SKM-1 treated with dmso at 0.1 percent for 144 hours (cell line): ENCODE measurements around the gene BRI3.

Experiments used
- DNase-seq: peaks from one replicate; lab custom pipeline; 2025; ENCODE audit not compliant: unreplicated experiment; lab: John Stamatoyannopoulos, UW

Gene BRI3, protein sequence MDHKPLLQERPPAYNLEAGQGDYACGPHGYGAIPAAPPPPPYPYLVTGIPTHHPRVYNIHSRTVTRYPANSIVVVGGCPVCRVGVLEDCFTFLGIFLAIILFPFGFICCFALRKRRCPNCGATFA

DNA sequence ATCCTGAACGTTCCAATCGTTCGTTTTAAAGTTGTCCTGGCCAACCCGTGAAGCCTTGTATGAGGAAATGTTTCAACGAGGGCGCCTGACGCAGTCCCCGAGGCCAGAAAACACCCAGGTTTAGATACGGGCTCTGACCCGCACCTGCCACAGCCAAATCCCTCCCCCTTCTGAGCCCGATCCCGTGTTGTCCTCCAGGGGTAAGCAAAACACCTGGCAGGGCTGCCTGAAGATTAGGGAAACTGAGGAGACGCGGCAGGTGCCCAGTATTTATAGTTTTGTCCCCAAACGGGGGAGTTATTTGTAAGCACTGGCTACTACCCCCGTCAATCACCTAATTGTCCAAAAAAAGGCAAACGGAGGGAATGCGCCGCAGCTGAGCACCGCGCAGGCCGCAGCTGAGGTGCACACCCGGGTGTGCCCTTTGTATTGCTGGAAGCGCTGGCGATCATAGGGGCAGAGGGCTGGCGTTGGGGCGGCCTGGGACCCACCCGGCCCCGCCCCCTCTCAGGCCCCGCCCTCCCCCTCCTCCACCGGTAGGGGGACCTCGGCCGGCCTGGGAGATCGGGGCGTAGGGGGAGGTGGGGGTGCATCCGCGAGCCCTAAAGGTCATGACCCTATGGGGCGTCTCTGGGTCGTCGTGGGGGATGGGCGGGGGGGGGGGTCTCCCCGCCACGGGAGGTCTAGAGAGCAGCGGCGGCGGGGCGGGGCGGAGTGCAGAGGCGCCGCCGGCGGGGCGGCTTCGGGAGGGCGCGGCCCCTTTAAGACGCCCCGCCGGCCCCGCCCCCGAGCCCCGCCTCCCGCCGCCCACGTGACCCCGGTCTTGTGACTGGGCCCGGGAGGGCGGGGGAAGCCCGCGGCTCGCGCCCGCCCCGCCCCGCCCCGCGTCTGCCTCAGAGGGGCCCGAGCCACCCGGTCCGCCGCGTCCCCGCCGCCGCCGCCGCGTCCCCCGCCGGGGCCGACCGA lies at the start of gene BRI3:
Gene BRI3 (plus strand): TSS at position 896 of the 966 bp plus-strand sequence. CDS start 110 bp downstream, outside the sequence.
- DNase-seq: peak; percentile 75

DNA sequence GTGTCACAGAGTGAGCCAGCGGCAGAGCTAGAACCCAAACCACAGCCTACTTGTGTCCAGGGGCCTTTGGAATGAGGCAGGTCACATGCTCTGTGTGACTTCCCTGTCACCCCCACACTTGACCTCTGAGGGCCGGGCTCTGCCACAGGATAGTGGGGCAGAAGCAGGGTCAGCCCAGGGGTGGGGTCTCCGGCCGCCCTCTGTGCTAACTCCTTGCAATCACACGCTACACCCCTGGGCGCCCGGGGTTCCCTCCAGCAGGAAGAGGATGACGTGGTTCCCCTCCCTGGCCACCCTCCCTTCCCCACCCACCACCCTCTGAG lies 49.3 kb upstream of the BRI3 start:
- no peak for DNase-seq

DNA sequence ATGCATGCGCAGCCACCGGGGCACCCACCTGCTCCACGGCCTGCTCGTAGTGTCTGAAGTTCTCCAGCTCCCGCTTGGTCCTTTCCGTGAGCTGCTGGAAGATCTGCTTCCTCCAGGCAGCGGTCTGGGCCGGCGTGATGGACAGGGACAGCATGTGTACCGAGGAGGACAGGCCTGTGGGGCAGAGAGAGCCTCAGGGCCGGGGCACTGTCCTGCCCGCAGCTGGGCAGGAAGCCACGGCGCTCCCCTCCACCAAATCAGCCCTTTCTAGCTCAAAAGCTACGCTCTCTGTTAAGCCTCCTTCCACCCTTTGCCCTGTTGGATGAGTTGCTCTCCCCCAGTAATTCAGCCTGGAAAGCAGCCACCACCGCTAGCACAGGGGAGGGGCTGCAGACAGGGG lies 48.7 kb upstream of the BRI3 start:
- no peak for DNase-seq

- no peak for DNase-seq
Observed at GRCh38 chr7:98233219-98234070, 48.0 kb upstream of the BRI3 start.

DNA sequence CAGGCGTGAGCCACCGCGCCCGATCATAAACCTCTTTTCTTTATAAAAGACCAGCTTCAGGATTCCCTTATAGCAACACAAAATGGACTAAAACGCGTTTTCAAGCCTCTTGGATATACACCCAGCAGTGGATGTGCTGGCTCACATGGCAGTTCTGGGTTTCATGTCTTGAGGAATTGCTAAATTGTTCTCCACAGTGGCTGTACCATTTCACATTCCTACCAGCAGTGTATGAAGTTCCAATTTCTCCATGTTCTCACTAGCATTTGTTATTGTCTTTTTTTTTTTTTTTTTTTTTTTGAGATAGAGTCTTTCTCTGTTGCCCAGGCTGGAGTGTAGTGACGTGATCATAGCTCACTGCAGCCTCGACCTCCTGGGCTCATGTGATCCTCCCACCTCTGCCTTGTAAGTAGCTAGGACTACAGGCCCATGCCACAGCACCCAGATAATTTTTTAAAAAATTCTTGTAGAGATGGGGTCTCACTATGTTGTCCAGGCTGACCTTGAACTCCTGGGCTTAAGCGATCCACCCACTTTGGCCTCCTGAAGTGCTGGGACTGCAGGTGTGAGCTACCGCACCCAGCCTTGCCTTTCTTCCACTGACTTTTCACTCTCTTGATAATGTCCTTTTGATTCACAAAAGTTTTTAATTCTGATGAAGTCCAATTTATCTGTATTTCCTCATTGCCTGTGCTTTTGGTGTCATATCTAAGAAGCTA lies 46.9 kb upstream of the BRI3 start:
- DNase-seq: no peak

DNA sequence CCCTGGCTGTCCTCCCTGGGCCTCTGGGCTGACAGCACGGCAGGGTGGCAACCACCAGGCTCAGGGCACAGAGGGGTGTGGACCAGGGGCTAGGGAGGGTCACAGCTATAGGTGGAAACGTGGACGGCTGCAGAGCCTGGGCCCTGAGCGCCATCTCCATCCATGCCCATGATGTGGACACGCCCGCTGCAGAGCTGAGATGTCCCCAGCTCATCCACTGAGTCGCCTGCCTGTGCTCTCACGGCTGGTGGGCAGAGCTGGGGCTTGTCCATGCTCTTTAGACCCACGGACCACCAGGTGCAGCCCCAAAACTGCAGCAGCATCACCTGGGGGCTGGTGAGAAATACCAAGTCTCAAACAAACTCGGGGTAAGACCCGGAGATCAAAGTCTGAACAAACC lies 45.6 kb upstream of the BRI3 start:
- no peak for DNase-seq

DNA sequence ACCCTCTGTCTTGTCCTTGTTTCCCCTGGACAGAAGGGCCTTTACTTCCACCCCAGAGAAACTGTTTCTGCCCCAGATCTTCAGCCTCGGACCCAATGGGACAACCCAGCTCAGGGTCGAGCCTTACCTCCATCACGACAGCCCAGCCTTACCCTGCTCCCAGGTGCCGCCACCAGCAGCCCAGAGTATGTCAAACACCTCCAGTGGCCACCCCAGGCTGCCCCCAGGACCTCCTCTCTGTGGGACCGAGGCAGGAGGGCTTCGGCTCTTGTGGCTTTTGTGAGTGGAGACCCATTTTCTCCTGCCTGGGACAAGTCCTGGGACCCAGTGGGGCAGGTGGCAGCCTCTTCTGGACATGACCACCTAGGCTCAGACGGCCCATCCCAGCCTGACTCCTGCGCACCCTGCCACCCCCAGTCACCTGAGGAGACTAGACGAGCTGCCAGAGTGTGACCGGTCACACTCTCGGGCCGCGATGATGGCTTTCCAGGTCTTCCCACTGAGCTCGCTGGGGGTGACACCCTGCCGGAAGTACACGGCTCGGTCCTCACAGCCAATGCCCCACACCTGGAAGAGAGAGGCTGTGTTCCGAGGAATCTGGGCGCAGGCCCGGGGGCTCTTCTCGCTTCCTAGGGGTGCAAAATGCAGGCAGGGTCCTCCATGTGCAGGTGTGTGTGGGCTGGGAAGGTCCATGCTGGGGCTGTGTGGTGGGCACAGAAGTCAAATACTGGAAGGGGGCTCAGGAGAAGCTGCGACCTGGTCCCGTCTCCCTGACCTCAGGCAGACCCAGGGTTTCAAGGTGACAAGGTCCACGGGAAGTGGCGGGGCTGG lies 44.9 kb upstream of the BRI3 start:
- DNase-seq: no peak

DNA sequence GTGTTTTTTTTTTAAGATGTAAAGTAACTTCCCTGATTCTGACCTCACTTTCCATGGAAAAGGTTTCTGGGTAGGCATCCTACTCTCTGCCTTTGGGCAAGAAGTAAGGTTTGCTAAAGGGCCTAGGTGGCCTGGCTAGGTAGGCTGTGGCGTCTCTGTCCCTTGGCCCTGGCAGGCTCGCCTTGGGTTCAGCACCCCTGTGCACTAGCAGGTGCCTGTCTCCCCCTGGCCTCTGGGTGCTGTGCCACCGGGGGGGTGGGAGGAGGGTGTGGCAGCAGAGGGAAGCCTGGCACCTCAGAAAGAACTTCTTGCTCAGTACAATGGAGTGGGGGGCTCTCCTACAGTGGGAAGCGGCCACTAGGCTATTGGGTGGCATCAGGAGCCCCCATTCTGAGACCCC lies 43.4 kb upstream of the BRI3 start:
- no peak for DNase-seq

- no peak for DNase-seq
Observed at GRCh38 chr7:98238976-98239375, 42.5 kb upstream of the BRI3 start.

GRCh38 chr7:98240961-98241673 lies 40.4 kb upstream of the BRI3 start:
- peak; percentile 19 for DNase-seq

- no peak for DNase-seq
Observed at GRCh38 chr7:98241674-98242241, 39.7 kb upstream of the BRI3 start.

GRCh38 chr7:98242342-98242741 lies 39.1 kb upstream of the BRI3 start:
- DNase-seq: no peak

DNA sequence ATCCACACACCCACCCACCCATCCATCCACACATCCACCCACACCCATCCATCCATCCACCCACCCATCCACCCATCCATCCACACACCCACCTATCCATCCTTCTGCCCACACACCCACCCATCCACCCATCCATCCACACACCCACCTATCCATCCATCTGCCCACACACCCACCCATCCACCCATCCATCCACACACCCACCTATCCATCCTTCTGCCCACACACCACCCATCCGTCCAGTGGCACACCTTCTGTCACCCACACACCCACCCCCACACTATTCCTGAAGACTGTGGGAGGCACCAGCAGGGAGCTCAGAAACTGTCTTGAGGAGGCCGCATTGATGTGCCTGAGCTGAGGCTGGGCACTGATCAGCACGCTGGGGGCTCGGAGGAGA lies 38.6 kb upstream of the BRI3 start:
- DNase-seq: no peak

GRCh38 chr7:98244871-98245270 lies 36.6 kb upstream of the BRI3 start:
- DNase-seq: no peak

DNA sequence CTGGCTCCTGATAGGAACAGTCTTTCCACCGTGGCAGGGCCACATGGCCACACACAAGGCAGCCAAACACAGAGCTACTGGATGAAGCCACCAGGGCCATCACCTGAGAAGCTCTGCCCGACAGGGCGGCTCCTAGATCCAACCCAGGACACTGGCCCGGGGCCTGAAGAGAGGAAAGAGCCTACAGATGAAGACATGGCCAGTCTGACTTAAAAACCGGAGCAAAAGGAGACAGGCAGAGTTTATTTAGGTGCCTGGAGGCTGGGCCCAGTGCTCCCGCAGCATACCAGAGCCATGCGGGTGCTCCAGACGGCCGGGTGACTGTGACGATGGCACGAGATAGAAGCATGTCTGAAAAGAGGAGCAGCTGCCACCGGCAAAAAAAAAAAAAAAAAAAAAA lies 33.3 kb upstream of the BRI3 start:
- DNase-seq: no peak

GRCh38 chr7:98249106-98249505 lies 32.4 kb upstream of the BRI3 start:
- peak; percentile 25 for DNase-seq

- no peak for DNase-seq
Observed at GRCh38 chr7:98250789-98251188, 30.7 kb upstream of the BRI3 start.

- DNase-seq: no peak
Observed at GRCh38 chr7:98251231-98251600, 30.3 kb upstream of the BRI3 start.
